CD4-positive, CD25-positive, alpha-beta regulatory T cell (primary cell): Measurements from ENCODE around the gene FAH. TPM values are rescaled to one million over a fixed set of nuclear protein-coding genes. Genes with fewer than 3 reads are reported as not detected.

ENCODE experiments used
- ATAC-seq, 2 donors: fragments of 150-1000 bp; cut with Tn5 transposase; one replicate each; pipeline ENCODE4 v1.10.0; 2021; ENCODE audit warnings: low read depth in 2 of 2, moderate number of reproducible peaks in 2 of 2, moderate library complexity in 1 of 2
- DNase-seq, 3 donors: peaks; one replicate each; pipeline versions ENCODE4 v3.0.0 to v3.0.0-alpha.2; 2012 to 2022; ENCODE audit warnings: mixed read lengths in 1 of 3
- H3K27ac ChIP-seq: one replicate; pipeline ENCODE4 v1.7.0; 2013; ENCODE audit warnings: mild to moderate bottlenecking, low read length; ENCODE audit not compliant: insufficient read depth, poor library complexity, severe bottlenecking
- H3K27me3 ChIP-seq: one replicate; pipeline ENCODE4 v1.7.0; 2013; ENCODE audit warnings: low read length; ENCODE audit not compliant: control insufficient read depth, insufficient read depth
- H3K36me3 ChIP-seq: one replicate; pipeline ENCODE4 v1.7.0; 2013; ENCODE audit warnings: mild to moderate bottlenecking, low read length, moderate library complexity; ENCODE audit not compliant: control insufficient read depth, insufficient read depth
- H3K4me1 ChIP-seq: 2 replicates; pipeline ENCODE4 v1.7.0; 2013; ENCODE audit warnings: mild to moderate bottlenecking, low read length; ENCODE audit not compliant: insufficient read depth, control insufficient read depth, poor library complexity, severe bottlenecking
- H3K4me3 ChIP-seq: one replicate; pipeline ENCODE4 v1.7.0; 2013; ENCODE audit warnings: low read depth, mild to moderate bottlenecking, low read length, moderate library complexity
- H3K9me3 ChIP-seq, 2 experiments: 1 replicate in 1 of 2; 2 replicates in 1 of 2; pipeline ENCODE4 v1.7.0; 2013; ENCODE audit warnings: low read length in 2 of 2, mild to moderate bottlenecking in 1 of 2, moderate library complexity in 1 of 2; ENCODE audit not compliant: control insufficient read depth in 2 of 2
- H3K27ac Mint-ChIP-seq, 3 donors: one replicate each; pipeline ENCODE4 v1.8.0; 2020 to 2022; ENCODE audit warnings: mild to moderate bottlenecking in 3 of 3, mixed read lengths in 3 of 3, moderate library complexity in 2 of 3
- H3K27me3 Mint-ChIP-seq: one replicate; pipeline ENCODE4 v1.8.0; 2022; ENCODE audit warnings: mild to moderate bottlenecking, mixed read lengths
- H3K36me3 Mint-ChIP-seq: one replicate; pipeline ENCODE4 v1.8.0; 2020; ENCODE audit warnings: mixed read lengths
- H3K4me1 Mint-ChIP-seq, 4 donors: one replicate each; pipeline ENCODE4 v1.8.0; 2020 to 2022; ENCODE audit warnings: mixed read lengths in 4 of 4, mild to moderate bottlenecking in 1 of 4
- H3K4me3 Mint-ChIP-seq, 4 donors: one replicate each; pipeline ENCODE4 v1.8.0; 2020 to 2022; ENCODE audit warnings: mild to moderate bottlenecking in 4 of 4, mixed read lengths in 4 of 4, moderate library complexity in 3 of 4
- H3K9me3 Mint-ChIP-seq, 7 donors: one replicate each; pipeline ENCODE4 v1.8.0; 2020 to 2022; ENCODE audit warnings: mixed read lengths in 7 of 7, mild to moderate bottlenecking in 3 of 7, moderate library complexity in 2 of 7
- polyA plus RNA-seq, 4 donors: library from polyadenylated mRNA; unstranded; fragments of 300-500 nt; fragmentation: Illumina TruSeq; gene quantifications; one replicate each; pipeline ENCODE4 v1.2.3, GENCODE V29; 2021
- total RNA-seq: library from RNA; stranded (reverse); gene quantifications from one replicate; pipeline ENCODE4 v1.2.3, GENCODE V29; 2022

FAH gene
- total RNA-seq, result 4.3 TPM
- 1 to 10 TPM; 2.0 to 2.6 (median 2.3) TPM for polyA plus RNA-seq

DNA sequence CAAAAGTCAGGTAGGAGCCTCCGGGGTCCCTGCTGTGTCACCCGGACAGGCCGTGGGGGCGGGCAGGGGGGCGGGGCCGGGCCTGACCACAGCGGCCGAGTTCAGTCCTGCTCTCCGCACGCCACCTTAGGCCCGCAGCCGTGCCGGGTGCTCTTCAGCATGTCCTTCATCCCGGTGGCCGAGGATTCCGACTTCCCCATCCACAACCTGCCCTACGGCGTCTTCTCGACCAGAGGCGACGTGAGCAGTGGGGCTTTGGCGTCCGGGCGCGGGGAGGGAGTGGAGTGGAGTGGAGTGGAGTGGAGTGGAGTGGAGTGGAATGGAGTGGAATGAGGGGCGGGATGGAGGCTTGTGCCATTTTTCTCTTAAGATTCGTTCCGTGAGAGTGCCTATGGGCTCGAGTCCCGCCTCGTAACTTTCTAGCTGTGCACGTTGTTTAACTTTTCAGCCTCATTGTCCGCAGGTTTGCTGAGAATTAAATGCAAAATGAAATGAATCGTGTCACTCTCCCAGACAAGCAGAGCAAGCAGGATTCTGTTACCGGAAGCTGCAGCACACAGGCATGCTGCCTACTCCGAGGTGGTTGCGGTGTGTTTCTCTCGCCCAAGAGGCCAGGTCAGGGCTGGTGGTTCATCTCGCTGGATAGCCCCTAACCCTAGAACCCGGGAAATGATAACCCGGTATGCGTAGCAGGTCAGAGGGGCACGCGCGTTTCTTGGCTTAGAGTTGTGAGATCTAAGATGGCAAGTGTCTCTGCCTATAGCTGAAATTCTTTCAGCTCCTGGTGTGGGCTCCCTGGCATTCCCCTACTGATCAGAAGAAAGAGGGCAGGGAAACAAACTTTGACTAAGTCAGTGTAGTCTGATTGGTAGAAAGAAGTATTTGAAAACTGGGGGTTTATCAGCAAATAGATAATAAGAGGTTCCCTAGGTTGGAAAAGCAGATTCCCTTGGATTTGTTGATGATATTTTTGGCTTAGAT lies at the start of gene FAH:
FAH (plus strand) TSS at position 104 of the 981 bp plus-strand sequence; CDS start at position 160, 56 bp downstream.
- Mint-ChIP-seq H3K9me3 (no peaks in the 10 kb centered on the region), H3K27ac (peak within 1 kb of the TSS; percentile 32 to 95 (median 93)), H3K27me3 (peaks cover 4% of the 10 kb centered on the region), H3K36me3 (no peaks in the 10 kb centered on the region), H3K4me1 (peaks cover 0 to 27% (median 13%) of the 10 kb centered on the region in 4 donors), H3K4me3 (peak within 1 kb of the TSS; percentile 91 to 95 (median 92))
- ATAC-seq (peak; percentile 37 to 38), DNase-seq (peak in 2 of 3 donors; percentile 44 to 75)
- H3K36me3 ChIP-seq, result no peaks in the 10 kb centered on the region
- H3K27me3 ChIP-seq, result no peaks in the 10 kb centered on the region
- no peaks in the 10 kb centered on the region for H3K9me3 ChIP-seq
- peaks cover 12% of the 10 kb centered on the region for H3K4me1 ChIP-seq
- peak within 1 kb of the TSS; percentile 77 for H3K27ac ChIP-seq
- peak within 1 kb of the TSS; percentile 83 for H3K4me3 ChIP-seq

DNA sequence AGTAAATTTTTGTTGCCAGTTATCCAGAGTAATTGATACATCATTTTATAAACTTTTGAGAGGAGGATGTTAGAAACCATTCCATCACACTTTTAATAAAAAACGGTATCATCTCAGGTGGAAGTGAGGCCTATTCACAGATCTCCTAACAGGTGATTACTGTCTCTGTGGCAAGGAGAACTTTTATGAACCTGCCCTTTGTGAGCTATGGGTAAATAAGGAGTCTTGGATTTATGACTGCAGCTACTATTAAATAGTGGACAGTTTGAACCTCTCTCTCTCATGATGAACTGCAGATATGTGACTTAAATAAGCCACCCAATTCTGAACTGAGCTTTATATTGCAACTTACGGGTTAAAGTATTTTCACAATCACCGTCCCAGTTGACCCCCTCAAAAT lies 47.6 kb upstream of the FAH start:
- H3K4me1 ChIP-seq, result peaks cover 11% of the 10 kb centered on the region
- H3K4me3 ChIP-seq, result no peak overlapping the region
- Mint-ChIP-seq H3K4me3 (no peak overlapping the region), H3K36me3 (peaks cover 3% of the 10 kb centered on the region), H3K4me1 (peaks cover 36 to 70% (median 60%) of the 10 kb centered on the region in 4 donors), H3K27ac (peak overlapping the region in 2 of 3 donors; percentile 51 to 61), H3K27me3 (no peaks in the 10 kb centered on the region), H3K9me3 (no peaks in the 10 kb centered on the region)
- ATAC-seq (no peak), DNase-seq (no peak)
- H3K9me3 ChIP-seq, result no peaks in the 10 kb centered on the region
- no peaks in the 10 kb centered on the region for H3K27me3 ChIP-seq
- no peak overlapping the region for H3K27ac ChIP-seq
- no peaks in the 10 kb centered on the region for H3K36me3 ChIP-seq

DNA sequence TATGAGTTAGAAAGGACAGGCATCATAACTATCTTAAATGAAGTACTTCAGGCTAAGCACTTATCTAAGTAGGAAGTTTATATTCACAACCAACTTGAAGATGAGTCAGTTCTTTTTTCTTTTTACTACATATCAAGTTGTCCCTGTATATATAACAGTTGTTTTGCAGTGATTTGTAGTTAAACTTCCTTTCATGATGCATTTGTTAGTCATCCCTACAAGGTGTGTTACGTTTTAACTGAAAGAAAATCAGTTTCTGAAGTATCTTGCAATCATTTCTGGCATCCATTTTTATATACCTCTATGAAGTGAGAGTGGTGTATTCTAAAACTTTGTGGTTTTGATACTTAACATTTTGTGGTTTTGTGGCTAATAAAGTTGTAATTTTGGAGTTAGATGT lies 47.2 kb upstream of the FAH start:
- H3K36me3 ChIP-seq, result no peaks in the 10 kb centered on the region
- peak overlapping the region in 1 of 3 donors; percentile 61 for H3K27ac Mint-ChIP-seq

GRCh38 chr15:80106051-80106450 lies 46.7 kb upstream of the FAH start:
- Histone ChIP-seq H3K27me3 (no peaks in the 10 kb centered on the region), H3K4me3 (peak overlapping the region; percentile 34), H3K4me1 (peaks cover 11% of the 10 kb centered on the region), H3K9me3 (no peaks in the 10 kb centered on the region), H3K27ac (no peak overlapping the region), H3K36me3 (no peaks in the 10 kb centered on the region)
- Mint-ChIP-seq H3K27ac (peak overlapping the region in 1 of 3 donors; percentile 61), H3K36me3 (peaks cover 3% of the 10 kb centered on the region), H3K4me3 (no peak overlapping the region), H3K9me3 (no peaks in the 10 kb centered on the region), H3K4me1 (peaks cover 36 to 75% (median 62%) of the 10 kb centered on the region in 4 donors), H3K27me3 (no peaks in the 10 kb centered on the region)
- no peak for DNase-seq
- ATAC-seq, result no peak

More for the DNA sequence above, 47.2 kb upstream of the FAH start:
- Mint-ChIP-seq H3K4me3 (no peak overlapping the region), H3K27me3 (no peaks in the 10 kb centered on the region), H3K9me3 (no peaks in the 10 kb centered on the region), H3K4me1 (peaks cover 36 to 72% (median 61%) of the 10 kb centered on the region in 4 donors), H3K36me3 (peaks cover 3% of the 10 kb centered on the region)
- no peaks in the 10 kb centered on the region for H3K27me3 ChIP-seq
- H3K4me1 ChIP-seq, result peaks cover 11% of the 10 kb centered on the region
- no peak overlapping the region for H3K27ac ChIP-seq
- peak; percentile 47 to 60 for ATAC-seq
- no peaks in the 10 kb centered on the region for H3K9me3 ChIP-seq
- peak overlapping the region; percentile 34 for H3K4me3 ChIP-seq
- peak in 1 of 3 donors; percentile 5 for DNase-seq

- Histone ChIP-seq H3K4me1 (peaks cover 11% of the 10 kb centered on the region), H3K4me3 (no peak overlapping the region), H3K9me3 (no peaks in the 10 kb centered on the region), H3K36me3 (no peaks in the 10 kb centered on the region), H3K27me3 (no peaks in the 10 kb centered on the region), H3K27ac (no peak overlapping the region)
- Mint-ChIP-seq H3K4me3 (no peak overlapping the region), H3K27me3 (no peaks in the 10 kb centered on the region), H3K9me3 (no peaks in the 10 kb centered on the region), H3K4me1 (peaks cover 42 to 71% (median 55%) of the 10 kb centered on the region in 4 donors), H3K27ac (no peak overlapping the region), H3K36me3 (no peaks in the 10 kb centered on the region)
- ATAC-seq (no peak), DNase-seq (no peak)
These were observed 45.6 kb upstream of the FAH start for GRCh38 chr15:80107204-80107603.

DNA sequence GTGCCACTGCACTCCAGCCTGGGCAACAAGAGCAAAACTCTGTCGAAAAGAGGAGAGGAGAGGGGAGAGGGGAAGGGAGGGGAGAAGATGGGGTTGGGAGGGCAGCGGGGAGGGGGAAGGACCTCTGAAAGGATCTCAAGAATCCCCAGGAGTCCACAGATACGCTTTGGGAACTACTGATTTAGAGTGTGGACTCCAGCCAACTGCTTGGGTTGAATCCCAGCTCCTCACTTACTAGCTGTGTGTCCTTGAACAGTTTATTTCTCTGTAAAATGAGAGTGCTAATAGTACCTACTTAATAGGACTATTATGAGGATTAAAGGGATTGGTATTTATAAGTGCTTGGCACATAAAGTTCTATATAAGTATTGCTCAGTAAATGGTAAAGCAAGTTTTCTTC lies 45.0 kb upstream of the FAH start:
- no peak for ATAC-seq
- H3K9me3 Mint-ChIP-seq, result no peaks in the 10 kb centered on the region

GRCh38 chr15:80109388-80109787 lies 43.4 kb upstream of the FAH start:
- peaks cover 11% of the 10 kb centered on the region for H3K4me1 ChIP-seq
- H3K9me3 Mint-ChIP-seq, result no peaks in the 10 kb centered on the region
- peaks cover 34 to 71% (median 48%) of the 10 kb centered on the region in 4 donors for H3K4me1 Mint-ChIP-seq
- DNase-seq (no peak), ATAC-seq (no peak)
- no peaks in the 10 kb centered on the region for H3K27me3 Mint-ChIP-seq
- no peaks in the 10 kb centered on the region for H3K27me3 ChIP-seq
- H3K36me3 Mint-ChIP-seq, result no peaks in the 10 kb centered on the region
- no peak overlapping the region for H3K4me3 Mint-ChIP-seq
- H3K4me3 ChIP-seq, result no peak overlapping the region
- H3K27ac Mint-ChIP-seq, result no peak overlapping the region
- no peak overlapping the region for H3K27ac ChIP-seq
- H3K36me3 ChIP-seq, result no peaks in the 10 kb centered on the region
- H3K9me3 ChIP-seq, result no peaks in the 10 kb centered on the region

More for the DNA sequence above, 45.0 kb upstream of the FAH start:
- no peaks in the 10 kb centered on the region for H3K27me3 Mint-ChIP-seq
- no peaks in the 10 kb centered on the region for H3K36me3 Mint-ChIP-seq
- H3K27me3 ChIP-seq, result no peaks in the 10 kb centered on the region
- H3K4me1 Mint-ChIP-seq, result peaks cover 37 to 70% (median 53%) of the 10 kb centered on the region in 4 donors
- H3K4me3 Mint-ChIP-seq, result no peak overlapping the region
- H3K9me3 ChIP-seq, result no peaks in the 10 kb centered on the region
- no peaks in the 10 kb centered on the region for H3K36me3 ChIP-seq
- no peak overlapping the region for H3K4me3 ChIP-seq
- no peak for DNase-seq
- H3K27ac Mint-ChIP-seq, result no peak overlapping the region
- no peak overlapping the region for H3K27ac ChIP-seq
- peaks cover 11% of the 10 kb centered on the region for H3K4me1 ChIP-seq
